Neural cell (in vitro differentiated cells): ENCODE measurements around the gene SH3GL1. TPM values are rescaled to one million over a fixed set of nuclear protein-coding genes. Genes with fewer than 3 reads are reported as not detected.

Experiments used
- H2AFZ ChIP-seq: fragments of 200-600, 300-800 bp; sonication (generic), shearing (Covaris generic); 2 replicates; pipeline ENCODE4 v1.6.0; 2014; ENCODE audit warnings: low read depth, mild to moderate bottlenecking, antibody characterized with exemption, low read length, moderate library complexity
- H3F3A ChIP-seq: fragments of 200-600 bp; shearing (Covaris generic); 2 replicates; pipeline ENCODE4 v1.6.1; 2016; ENCODE audit warnings: mild to moderate bottlenecking, moderate library complexity, mixed read lengths, antibody characterized with exemption, low read length; ENCODE audit not compliant: insufficient read depth, poor library complexity, severe bottlenecking
- H3K27ac ChIP-seq: fragments of 200-600, 300-800 bp; sonication (generic), shearing (Covaris generic); 2 replicates; pipeline ENCODE4 v1.5.1; 2014; ENCODE audit warnings: mild to moderate bottlenecking, low read length, moderate library complexity
- H3K27me3 ChIP-seq: fragments of 300-800, 200-600 bp; sonication (generic), shearing (Covaris generic); 2 replicates; pipeline ENCODE4 v1.6.0; 2014; ENCODE audit warnings: mild to moderate bottlenecking, low read depth, low read length, moderate library complexity; ENCODE audit not compliant: insufficient read depth
- H3K36me3 ChIP-seq: fragments of 300-800, 200-600 bp; sonication (generic), shearing (Covaris generic); 2 replicates; pipeline ENCODE4 v1.5.1; 2014; ENCODE audit warnings: mild to moderate bottlenecking, antibody characterized with exemption, low read length, moderate library complexity; ENCODE audit not compliant: insufficient read depth
- H3K4me2 ChIP-seq: fragments of 300-800, 200-600 bp; sonication (generic), shearing (Covaris generic); 2 replicates; pipeline ENCODE4 v1.6.0; 2014; ENCODE audit warnings: mild to moderate bottlenecking, low read length
- H3K4me3 ChIP-seq: fragments of 300-800, 200-600 bp; sonication (generic), shearing (Covaris generic); 2 replicates; pipeline ENCODE4 v1.5.1; 2014; ENCODE audit warnings: mild to moderate bottlenecking, low read length, moderate library complexity
- H3K79me2 ChIP-seq: fragments of 200-600 bp; shearing (Covaris generic); replicated peaks from 2 replicates; pipeline ENCODE4 v1.6.0; 2014; ENCODE audit warnings: mild to moderate bottlenecking, low read length, moderate library complexity; ENCODE audit not compliant: insufficient read depth
- H3K9ac ChIP-seq: fragments of 300-800, 200-600 bp; sonication (generic), shearing (Covaris generic); 2 replicates; pipeline ENCODE4 v1.6.1; 2016; ENCODE audit warnings: mild to moderate bottlenecking, low read length, mixed read lengths
- H3K9me2 ChIP-seq: fragments of 200-600 bp; shearing (Covaris generic); 2 replicates; pipeline ENCODE4 v1.6.1; 2016; ENCODE audit warnings: mild to moderate bottlenecking, low read length, mixed read lengths; ENCODE audit not compliant: insufficient read depth
- H3K9me3 ChIP-seq: fragments of 200-600, 300-800 bp; sonication (generic), shearing (Covaris generic); 2 replicates; pipeline ENCODE4 v1.6.1; 2016; ENCODE audit warnings: mild to moderate bottlenecking, mixed run types, low read length, moderate library complexity, mixed read lengths
- H4K20me1 ChIP-seq: fragments of 200-600 bp; shearing (Covaris generic); 2 replicates; pipeline ENCODE4 v1.6.1; 2016; ENCODE audit warnings: mild to moderate bottlenecking, mixed run types; ENCODE audit not compliant: insufficient read depth
- EP300 ChIP-seq: fragments of 450-650 bp; conservative IDR thresholded peaks from 2 replicates; pipeline ENCODE4 v1.6.1; 2014; ENCODE audit warnings: antibody characterized with exemption, mild to moderate bottlenecking, moderate library complexity; ENCODE audit not compliant: poor library complexity, severe bottlenecking
- EZH2 ChIP-seq: fragments of 200-600, 300-800 bp; shearing (Covaris generic), sonication (generic); IDR thresholded peaks from 2 replicates; pipeline ENCODE4 v1.6.1; 2014; ENCODE audit warnings: antibody characterized with exemption, low read length, borderline replicate concordance, mild to moderate bottlenecking; ENCODE audit not compliant: insufficient read depth, poor library complexity, severe bottlenecking
- MXI1 ChIP-seq: fragments of 450-650 bp; conservative IDR thresholded peaks from 2 replicates; pipeline ENCODE4 v1.6.1; 2014; ENCODE audit warnings: antibody characterized with exemption, mild to moderate bottlenecking; ENCODE audit not compliant: poor library complexity, severe bottlenecking
- POLR2AphosphoS5 ChIP-seq: IDR thresholded peaks from 2 replicates; pipeline ENCODE4 v1.6.1; 2012
- RAD21 ChIP-seq: fragments of 450-650 bp; conservative IDR thresholded peaks from 2 replicates; pipeline ENCODE4 v1.6.1; 2014; ENCODE audit warnings: antibody characterized with exemption, mild to moderate bottlenecking, moderate library complexity
- REST ChIP-seq: IDR thresholded peaks from 2 replicates; pipeline ENCODE4 v1.6.1; 2012; ENCODE audit warnings: borderline replicate concordance
- SMC3 ChIP-seq: fragments of 450-650 bp; conservative IDR thresholded peaks from 2 replicates; pipeline ENCODE4 v1.6.1; 2014; ENCODE audit warnings: antibody characterized with exemption, mild to moderate bottlenecking, moderate library complexity; ENCODE audit not compliant: poor library complexity
- TAF1 ChIP-seq: IDR thresholded peaks from 2 replicates; pipeline ENCODE4 v1.6.1; 2012; ENCODE audit warnings: low read depth
- polyA plus RNA-seq: library from polyadenylated mRNA; depleted of rRNA; stranded (reverse); fragments of >200 nt; gene quantifications from 2 replicates; pipeline ENCODE4 v1.2.3, GENCODE V29; 2014
- TF ChIP-seq, protein P1 (sequence below): fragments of 450-650 bp; IDR thresholded peaks from 2 replicates; pipeline ENCODE4 v1.5.1; 2014; ENCODE audit warnings: antibody characterized with exemption, mild to moderate bottlenecking, moderate library complexity; ENCODE audit not compliant: poor library complexity, severe bottlenecking

Gene SH3GL1
- polyA plus RNA-seq, 1 donor from 2014 or later = 25.2 TPM

- Histone ChIP-seq H3K27me3 (no peaks in the 10 kb centered on the region), H3K36me3 (no peaks in the 10 kb centered on the region), H3F3A (no peaks in the 10 kb centered on the region), H3K4me3 (no peak overlapping the region), H3K9me3 (no peaks in the 10 kb centered on the region), H3K27ac (no peak overlapping the region), H3K9ac (no peak overlapping the region), H2AFZ (no peak overlapping the region), H3K79me2 (no peaks in the 10 kb centered on the region), H3K9me2 (no peaks in the 10 kb centered on the region), H3K4me2 (no peak overlapping the region), H4K20me1 (no peaks in the 10 kb centered on the region)
- TF ChIP-seq EP300 (no peak), TAF1 (no peak), EZH2 (no peak), POLR2AphosphoS5 (no peak), SMC3 (no peak), MXI1 (no peak), RAD21 (no peak), REST (no peak)
- TF ChIP-seq, protein P1, sequence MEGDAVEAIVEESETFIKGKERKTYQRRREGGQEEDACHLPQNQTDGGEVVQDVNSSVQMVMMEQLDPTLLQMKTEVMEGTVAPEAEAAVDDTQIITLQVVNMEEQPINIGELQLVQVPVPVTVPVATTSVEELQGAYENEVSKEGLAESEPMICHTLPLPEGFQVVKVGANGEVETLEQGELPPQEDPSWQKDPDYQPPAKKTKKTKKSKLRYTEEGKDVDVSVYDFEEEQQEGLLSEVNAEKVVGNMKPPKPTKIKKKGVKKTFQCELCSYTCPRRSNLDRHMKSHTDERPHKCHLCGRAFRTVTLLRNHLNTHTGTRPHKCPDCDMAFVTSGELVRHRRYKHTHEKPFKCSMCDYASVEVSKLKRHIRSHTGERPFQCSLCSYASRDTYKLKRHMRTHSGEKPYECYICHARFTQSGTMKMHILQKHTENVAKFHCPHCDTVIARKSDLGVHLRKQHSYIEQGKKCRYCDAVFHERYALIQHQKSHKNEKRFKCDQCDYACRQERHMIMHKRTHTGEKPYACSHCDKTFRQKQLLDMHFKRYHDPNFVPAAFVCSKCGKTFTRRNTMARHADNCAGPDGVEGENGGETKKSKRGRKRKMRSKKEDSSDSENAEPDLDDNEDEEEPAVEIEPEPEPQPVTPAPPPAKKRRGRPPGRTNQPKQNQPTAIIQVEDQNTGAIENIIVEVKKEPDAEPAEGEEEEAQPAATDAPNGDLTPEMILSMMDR = no peak
Measured at GRCh38 chr19:4371247-4372164, 28.8 kb downstream of the SH3GL1 start.

GRCh38 chr19:4370418-4371041 is 29.8 kb downstream of the SH3GL1 start:
- Histone ChIP-seq H2AFZ (no peak overlapping the region), H4K20me1 (no peaks in the 10 kb centered on the region), H3K79me2 (no peaks in the 10 kb centered on the region), H3K4me3 (no peak overlapping the region), H3K27me3 (no peaks in the 10 kb centered on the region), H3K9me2 (no peaks in the 10 kb centered on the region), H3K4me2 (no peak overlapping the region), H3K27ac (no peak overlapping the region), H3K9me3 (no peaks in the 10 kb centered on the region), H3F3A (no peaks in the 10 kb centered on the region), H3K36me3 (no peaks in the 10 kb centered on the region), H3K9ac (no peak overlapping the region)
- TF ChIP-seq EP300 (no peak), EZH2 (no peak), REST (no peak), SMC3 (no peak), POLR2AphosphoS5 (no peak), MXI1 (no peak)
- TF ChIP-seq, protein P1 = no peak
